Natural killer cell (primary cell): ENCODE measurements around the gene SEC22C. TPM values are rescaled to one million over a fixed set of nuclear protein-coding genes. Genes with fewer than 3 reads are reported as not detected.

Experiments used
- ATAC-seq, 3 donors: fragments of 150-1000 bp in 2 of 3; fragments of 200-7000 bp in 1 of 3; cut with Tn5 transposase; 1 replicate in 1 of 3; 2 replicates in 2 of 3; pipeline ENCODE4 v1.10.0; 2021; ENCODE audit warnings: mild to moderate bottlenecking in 2 of 3, moderate library complexity in 2 of 3
- DNase-seq, 2 donors: peaks; one replicate each; pipeline versions ENCODE4 v3.0.0 to v3.0.0-alpha.2; 2013 to 2021; ENCODE audit warnings: mixed read lengths in 1 of 2
- H3K27ac ChIP-seq: one replicate; pipeline ENCODE4 v1.5.1; 2013; ENCODE audit warnings: mild to moderate bottlenecking, low read length
- H3K27me3 ChIP-seq: one replicate; pipeline ENCODE4 v1.6.1; 2013; ENCODE audit warnings: low read length; ENCODE audit not compliant: control insufficient read depth, insufficient read depth
- H3K36me3 ChIP-seq: one replicate; pipeline ENCODE4 v1.6.1; 2013; ENCODE audit warnings: low read length; ENCODE audit not compliant: control insufficient read depth, insufficient read depth
- H3K4me1 ChIP-seq: one replicate; pipeline ENCODE4 v1.6.1; 2013; ENCODE audit warnings: low read length; ENCODE audit not compliant: control insufficient read depth, insufficient read depth
- H3K4me3 ChIP-seq: one replicate; pipeline ENCODE4 v1.5.1; 2013; ENCODE audit warnings: low read length
- H3K9me3 ChIP-seq: one replicate; pipeline ENCODE4 v1.6.1; 2013; ENCODE audit warnings: low read length; ENCODE audit not compliant: control insufficient read depth, insufficient read depth
- H3K27ac Mint-ChIP-seq, 2 donors: one replicate each; pipeline ENCODE4 v1.8.0; 2022; ENCODE audit warnings: mild to moderate bottlenecking in 2 of 2, mixed read lengths in 2 of 2, moderate library complexity in 1 of 2
- H3K27me3 Mint-ChIP-seq, 2 donors: one replicate each; pipeline ENCODE4 v1.8.0; 2022; ENCODE audit warnings: low read depth in 2 of 2, mixed read lengths in 2 of 2
- H3K36me3 Mint-ChIP-seq: one replicate; pipeline ENCODE4 v1.8.0; 2022; ENCODE audit warnings: mixed read lengths
- H3K4me1 Mint-ChIP-seq, 2 donors: one replicate each; pipeline ENCODE4 v1.8.0; 2022; ENCODE audit warnings: mixed read lengths in 2 of 2
- H3K4me3 Mint-ChIP-seq: one replicate; pipeline ENCODE4 v1.8.0; 2022; ENCODE audit warnings: mild to moderate bottlenecking, moderate library complexity, mixed read lengths
- H3K9me3 Mint-ChIP-seq, 2 donors: one replicate each; pipeline ENCODE4 v1.8.0; 2022; ENCODE audit warnings: mixed read lengths in 2 of 2
- CTCF ChIP-seq: fragments of 200-600 bp; IDR thresholded peaks from one replicate; pipeline ENCODE4 v1.8.0; 2022; ENCODE audit warnings: antibody characterized with exemption
- WGBS: methylation state at CpG from one replicate; pipeline ENCODE4 v1.1.7; 2013; ENCODE audit warnings: missing lambda C conversion rate; ENCODE audit not compliant: insufficient coverage; 5-methylcytosine and 5-hydroxymethylcytosine counted together
- intact Hi-C: fragments of 100-400 bp; cut with micrococcal nuclease; formaldehyde crosslinking; loops from one replicate; pipeline ENCODE4 v1.14.2; 2022
- total RNA-seq, 4 donors: library from RNA; stranded (reverse); fragments of 120-200 nt in 1 of 4; gene quantifications; one replicate each; pipeline versions ENCODE4 v1.2.3 to v1.2.4, GENCODE V29; 2013 to 2022

Gene SEC22C
- total RNA-seq, 3 donors from 2014 or later (not counting 1 experiment from before 2014, with no cell fraction given): 51.3 to 60.4 (median 55.9) TPM

GRCh38 chr3:42544492-42545283 lies 37.1 kb downstream of the SEC22C start:
- peaks cover 5% of the 10 kb centered on the region for H3K4me1 ChIP-seq
- no peak overlapping the region for H3K4me3 Mint-ChIP-seq
- WGBS: 88% methylated on average over 12 of the region's 12 CpGs
- no peaks in the 10 kb centered on the region for H3K9me3 ChIP-seq
- no peaks in the 10 kb centered on the region for H3K36me3 ChIP-seq
- ATAC-seq (no peak), DNase-seq (no peak)
- no peaks in the 10 kb centered on the region for H3K36me3 Mint-ChIP-seq
- no peak overlapping the region for H3K27ac ChIP-seq
- no peak for TF ChIP-seq CTCF
- no peaks in the 10 kb centered on the region for H3K9me3 Mint-ChIP-seq
- no peaks in the 10 kb centered on the region for H3K4me1 Mint-ChIP-seq
- H3K27me3 Mint-ChIP-seq: no peaks in the 10 kb centered on the region
- H3K27me3 ChIP-seq: no peaks in the 10 kb centered on the region
- intact Hi-C loops: loop anchor here (10.0 kb wide), 1 partner anchor 650 kb away; no protein-coding TSS in a partner anchor
- no peak overlapping the region for H3K27ac Mint-ChIP-seq
- no peak overlapping the region for H3K4me3 ChIP-seq

GRCh38 chr3:42541079-42541478 lies 40.7 kb downstream of the SEC22C start:
- Histone ChIP-seq H3K4me1 (peaks cover 7% of the 10 kb centered on the region), H3K36me3 (no peaks in the 10 kb centered on the region), H3K27ac (no peak overlapping the region), H3K27me3 (no peaks in the 10 kb centered on the region), H3K4me3 (no peak overlapping the region), H3K9me3 (no peaks in the 10 kb centered on the region)
- no peak for TF ChIP-seq CTCF
- no peak for ATAC-seq
- intact Hi-C loops: loop anchor here (10.0 kb wide), 1 partner anchor 646 kb away; no protein-coding TSS in a partner anchor
- DNase-seq: no peak
- Mint-ChIP-seq H3K27ac (no peak overlapping the region), H3K4me3 (no peak overlapping the region), H3K4me1 (peaks cover 6% of the 10 kb centered on the region in 2 donors), H3K36me3 (no peaks in the 10 kb centered on the region), H3K27me3 (no peaks in the 10 kb centered on the region), H3K9me3 (no peaks in the 10 kb centered on the region)
- WGBS: 81% methylated on average over 3 of the region's 3 CpGs

- DNase-seq (peak; percentile 46 to 81), ATAC-seq (peak; percentile 60 to 83 (median 64))
- Mint-ChIP-seq H3K4me3 (no peak overlapping the region), H3K36me3 (no peaks in the 10 kb centered on the region), H3K27ac (no peak overlapping the region), H3K9me3 (no peaks in the 10 kb centered on the region), H3K27me3 (no peaks in the 10 kb centered on the region), H3K4me1 (peaks cover 6% of the 10 kb centered on the region in 2 donors)
- Histone ChIP-seq H3K9me3 (no peaks in the 10 kb centered on the region), H3K27ac (no peak overlapping the region), H3K4me3 (no peak overlapping the region), H3K4me1 (peaks cover 7% of the 10 kb centered on the region), H3K36me3 (no peaks in the 10 kb centered on the region), H3K27me3 (no peaks in the 10 kb centered on the region)
- intact Hi-C loops: loop anchor here (10.0 kb wide), 1 partner anchor 645 kb away; no protein-coding TSS in a partner anchor
- TF ChIP-seq CTCF: peak; percentile 78
- 56% methylated on average over 14 of the region's 14 CpGs for WGBS
Observed at GRCh38 chr3:42539871-42540714, 41.7 kb downstream of the SEC22C start.
